ENCODE results near the gene NT5C1A. TPM values are rescaled to one million over a fixed set of nuclear protein-coding genes. Genes with fewer than 3 reads are reported as not detected.
A peak's percentile ranks its signal among the peaks of the same experiment; 100 is the strongest.

NT5C1A gene
- not detected for total RNA-seq (2021; fragmentation: NEBNext Ultra II Directional; extraction: Animal tissue kit (Norgen Biotek cat#: 25700))
- long read RNA-seq: 0 reads

- Mint-ChIP-seq H3K36me3 (ENCODE audit: low read depth) (no peaks in the 10 kb centered on the region), H3K27me3 (ENCODE audit: insufficient read depth) (peaks cover 31% of the 10 kb centered on the region), H3K4me1 (ENCODE audit: low read depth) (peaks cover 13% of the 10 kb centered on the region), H3K9me3 (no peaks in the 10 kb centered on the region), H3K4me3 (peak within 1 kb of the TSS; percentile 76), H3K27ac (no peak within 1 kb of the TSS)
- TF ChIP-seq, protein P1, sequence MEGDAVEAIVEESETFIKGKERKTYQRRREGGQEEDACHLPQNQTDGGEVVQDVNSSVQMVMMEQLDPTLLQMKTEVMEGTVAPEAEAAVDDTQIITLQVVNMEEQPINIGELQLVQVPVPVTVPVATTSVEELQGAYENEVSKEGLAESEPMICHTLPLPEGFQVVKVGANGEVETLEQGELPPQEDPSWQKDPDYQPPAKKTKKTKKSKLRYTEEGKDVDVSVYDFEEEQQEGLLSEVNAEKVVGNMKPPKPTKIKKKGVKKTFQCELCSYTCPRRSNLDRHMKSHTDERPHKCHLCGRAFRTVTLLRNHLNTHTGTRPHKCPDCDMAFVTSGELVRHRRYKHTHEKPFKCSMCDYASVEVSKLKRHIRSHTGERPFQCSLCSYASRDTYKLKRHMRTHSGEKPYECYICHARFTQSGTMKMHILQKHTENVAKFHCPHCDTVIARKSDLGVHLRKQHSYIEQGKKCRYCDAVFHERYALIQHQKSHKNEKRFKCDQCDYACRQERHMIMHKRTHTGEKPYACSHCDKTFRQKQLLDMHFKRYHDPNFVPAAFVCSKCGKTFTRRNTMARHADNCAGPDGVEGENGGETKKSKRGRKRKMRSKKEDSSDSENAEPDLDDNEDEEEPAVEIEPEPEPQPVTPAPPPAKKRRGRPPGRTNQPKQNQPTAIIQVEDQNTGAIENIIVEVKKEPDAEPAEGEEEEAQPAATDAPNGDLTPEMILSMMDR (IDR thresholded peaks at IDR 0.05): no peak
- no peak for DNase-seq
These were observed at the start of gene NT5C1A for GRCh38 chr1:39671793-39672550. Gene NT5C1A, minus strand, starts transcription at chr1:39672107. Its CDS starts 69 bp downstream, at chr1:39672038.

DNA sequence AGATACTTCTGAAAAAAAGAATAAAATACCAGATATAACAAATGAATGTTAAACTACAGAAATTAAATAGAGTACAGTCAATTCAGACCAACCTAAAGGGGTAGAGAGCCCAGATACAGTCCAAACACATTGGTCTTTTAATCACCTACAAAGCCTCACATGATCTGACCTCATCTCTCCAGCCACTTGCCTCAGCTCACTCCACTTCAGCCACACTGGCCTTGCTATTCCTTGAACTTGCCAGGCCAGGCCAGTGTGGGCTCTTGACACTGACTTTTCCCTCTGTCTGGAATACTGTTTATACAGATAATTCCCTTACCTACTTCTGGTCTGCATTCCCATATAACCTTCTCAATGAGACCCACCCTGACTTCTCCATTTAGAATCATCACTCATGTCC, 49.8 kb upstream of the NT5C1A start:
- TF ChIP-seq, protein P1 (IDR thresholded peaks at IDR 0.05): no peak
- no peak overlapping the region for H3K27ac Mint-ChIP-seq
- no peak overlapping the region for H3K4me3 Mint-ChIP-seq
- H3K9me3 Mint-ChIP-seq: no peaks in the 10 kb centered on the region
- no peak for DNase-seq
- peaks cover 30% of the 10 kb centered on the region for H3K27me3 Mint-ChIP-seq (ENCODE audit: insufficient read depth)
- H3K36me3 Mint-ChIP-seq (ENCODE audit: low read depth): no peaks in the 10 kb centered on the region
- H3K4me1 Mint-ChIP-seq (ENCODE audit: low read depth): no peaks in the 10 kb centered on the region

GRCh38 chr1:39720094-39720999, 48.4 kb upstream of the NT5C1A start:
- Mint-ChIP-seq H3K9me3 (no peaks in the 10 kb centered on the region), H3K27ac (no peak overlapping the region), H3K4me3 (no peak overlapping the region), H3K27me3 (ENCODE audit: insufficient read depth) (peaks cover 31% of the 10 kb centered on the region), H3K4me1 (ENCODE audit: low read depth) (no peaks in the 10 kb centered on the region), H3K36me3 (ENCODE audit: low read depth) (no peaks in the 10 kb centered on the region)
- TF ChIP-seq, protein P1 (IDR thresholded peaks at IDR 0.05): peak; percentile 91
- DNase-seq: peak; percentile 59

DNA sequence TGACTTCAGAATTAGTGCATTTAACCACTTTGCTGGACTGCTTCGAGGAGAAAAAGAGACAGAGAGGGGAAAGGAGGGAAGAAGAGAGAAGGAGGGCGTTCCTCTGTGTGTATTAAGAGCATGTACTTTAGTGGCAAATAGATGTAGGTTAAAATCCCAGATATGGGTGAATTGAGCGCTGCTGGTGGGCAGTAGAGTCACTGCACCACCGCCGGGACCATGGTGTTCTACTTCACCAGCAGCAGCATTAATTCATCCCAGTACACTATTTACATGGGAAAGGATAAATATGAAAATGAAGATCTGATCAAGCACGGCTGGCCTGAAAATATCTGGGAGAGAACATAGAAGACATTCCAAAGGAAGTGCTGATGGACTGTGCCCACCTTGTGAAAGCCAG, 45.9 kb upstream of the NT5C1A start:
- Mint-ChIP-seq H3K4me1 (ENCODE audit: low read depth) (no peaks in the 10 kb centered on the region), H3K36me3 (ENCODE audit: low read depth) (no peaks in the 10 kb centered on the region), H3K9me3 (no peaks in the 10 kb centered on the region), H3K27ac (no peak overlapping the region), H3K4me3 (no peak overlapping the region), H3K27me3 (ENCODE audit: insufficient read depth) (peaks cover 37% of the 10 kb centered on the region)
- no peak for DNase-seq
- TF ChIP-seq, protein P1 (IDR thresholded peaks at IDR 0.05): peak; percentile 29; the same call in 1 of the 2 replicates

DNA sequence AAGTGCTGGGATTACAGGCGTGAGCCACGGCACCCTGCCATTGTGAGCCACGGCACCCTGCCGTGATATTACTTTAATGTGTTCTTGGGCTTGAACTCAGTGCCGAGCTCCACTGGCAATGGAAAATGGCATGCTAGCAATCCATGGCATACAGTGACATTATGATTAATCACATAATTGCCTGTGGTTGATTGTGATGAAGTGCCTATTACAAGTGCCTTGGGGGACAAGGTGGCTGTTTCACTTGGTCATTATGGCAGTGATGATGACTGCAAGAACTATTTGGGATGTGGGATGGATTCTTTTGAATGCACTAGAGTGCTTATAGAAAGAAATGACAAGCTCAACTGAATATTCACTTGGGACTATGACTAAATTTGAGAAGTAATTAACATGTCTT, 41.6 kb upstream of the NT5C1A start:
- DNase-seq: no peak
- H3K36me3 Mint-ChIP-seq (ENCODE audit: low read depth): no peaks in the 10 kb centered on the region
- no peaks in the 10 kb centered on the region for H3K9me3 Mint-ChIP-seq
- H3K27me3 Mint-ChIP-seq (ENCODE audit: insufficient read depth): peaks cover 49% of the 10 kb centered on the region
- TF ChIP-seq, protein P1 (IDR thresholded peaks at IDR 0.05): no peak
- no peak overlapping the region for H3K27ac Mint-ChIP-seq
- no peaks in the 10 kb centered on the region for H3K4me1 Mint-ChIP-seq (ENCODE audit: low read depth)
- H3K4me3 Mint-ChIP-seq: no peak overlapping the region
